Measurements from ENCODE around the gene FAM20C. TPM values are rescaled to one million over a fixed set of nuclear protein-coding genes. Genes with fewer than 3 reads are reported as not detected.

Gene FAM20C
- polyA plus RNA-seq, 1 donor = 32.0 TPM

DNA sequence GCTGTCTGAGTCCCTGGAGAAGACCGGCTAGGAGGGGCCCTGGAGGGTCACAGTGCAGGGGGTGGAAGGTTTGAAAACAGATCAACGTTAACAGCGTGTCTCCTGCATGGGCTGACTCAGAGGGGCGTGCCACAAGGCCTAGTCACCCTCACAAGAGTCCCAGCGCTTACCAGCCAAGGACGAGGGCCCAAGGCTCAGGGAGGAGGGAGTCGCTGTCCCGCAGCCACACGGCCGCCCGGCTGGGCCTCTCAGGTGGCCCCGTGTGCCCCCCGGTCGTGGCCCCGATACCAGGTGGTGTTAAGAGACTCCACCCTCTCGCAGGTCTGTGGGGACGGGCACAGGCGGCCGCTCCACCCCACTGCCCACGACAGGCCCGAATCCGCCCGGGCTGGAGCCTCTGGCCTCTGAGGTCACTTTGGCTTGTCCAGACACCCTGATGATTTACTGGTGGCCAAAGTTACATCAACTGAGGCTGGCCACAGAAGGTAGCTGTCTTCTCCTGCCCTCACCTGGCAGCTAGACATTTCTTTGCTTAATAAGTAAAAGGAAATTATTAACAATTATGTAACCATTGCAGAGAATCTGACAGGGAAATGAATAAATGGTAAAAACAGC lies 34.0 kb downstream of the FAM20C start:
- DNase-seq (ENCODE audit: low read depth) = no peak

DNA sequence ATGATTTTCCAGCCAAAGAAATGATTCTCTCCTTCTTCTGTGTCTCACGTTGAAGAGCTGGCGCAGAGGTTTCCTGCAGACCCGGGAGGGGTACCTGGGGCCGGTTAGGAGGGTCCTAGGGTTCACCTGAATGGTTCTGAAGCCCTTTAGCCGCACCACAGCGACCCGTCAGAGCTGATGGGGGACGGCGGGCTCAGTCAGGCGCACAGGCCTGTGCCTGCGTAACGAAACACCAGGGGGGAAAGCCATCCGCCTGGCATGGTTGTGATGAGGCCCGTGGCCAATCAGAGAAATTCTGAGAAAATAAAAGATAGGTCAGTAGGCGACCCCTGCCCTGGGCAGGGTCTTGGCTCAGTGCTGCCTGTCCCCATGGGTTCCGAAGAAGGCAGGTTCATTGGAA lies 35.6 kb downstream of the FAM20C start:
- DNase-seq (ENCODE audit: low read depth) = no peak

DNA sequence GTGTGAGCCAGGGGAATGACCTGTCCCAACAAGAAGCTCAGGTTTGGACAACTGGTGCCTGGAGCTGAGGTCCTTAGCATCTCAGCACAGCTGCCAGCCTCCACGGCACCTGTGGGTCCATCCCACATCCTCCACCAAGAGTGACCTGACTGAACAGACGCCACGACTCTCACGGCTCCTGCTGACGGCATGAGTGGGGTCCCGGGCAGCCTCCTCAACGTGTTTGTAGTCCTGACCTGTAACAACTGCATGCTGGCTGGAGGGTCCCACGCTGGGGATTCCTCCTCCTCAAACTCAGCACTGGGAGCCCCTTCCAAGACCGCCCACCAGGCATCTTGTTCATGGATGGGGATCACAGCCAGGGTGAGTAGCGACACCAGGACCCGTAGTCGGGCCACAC lies 36.2 kb downstream of the FAM20C start:
- no peak for DNase-seq (ENCODE audit: low read depth)

DNA sequence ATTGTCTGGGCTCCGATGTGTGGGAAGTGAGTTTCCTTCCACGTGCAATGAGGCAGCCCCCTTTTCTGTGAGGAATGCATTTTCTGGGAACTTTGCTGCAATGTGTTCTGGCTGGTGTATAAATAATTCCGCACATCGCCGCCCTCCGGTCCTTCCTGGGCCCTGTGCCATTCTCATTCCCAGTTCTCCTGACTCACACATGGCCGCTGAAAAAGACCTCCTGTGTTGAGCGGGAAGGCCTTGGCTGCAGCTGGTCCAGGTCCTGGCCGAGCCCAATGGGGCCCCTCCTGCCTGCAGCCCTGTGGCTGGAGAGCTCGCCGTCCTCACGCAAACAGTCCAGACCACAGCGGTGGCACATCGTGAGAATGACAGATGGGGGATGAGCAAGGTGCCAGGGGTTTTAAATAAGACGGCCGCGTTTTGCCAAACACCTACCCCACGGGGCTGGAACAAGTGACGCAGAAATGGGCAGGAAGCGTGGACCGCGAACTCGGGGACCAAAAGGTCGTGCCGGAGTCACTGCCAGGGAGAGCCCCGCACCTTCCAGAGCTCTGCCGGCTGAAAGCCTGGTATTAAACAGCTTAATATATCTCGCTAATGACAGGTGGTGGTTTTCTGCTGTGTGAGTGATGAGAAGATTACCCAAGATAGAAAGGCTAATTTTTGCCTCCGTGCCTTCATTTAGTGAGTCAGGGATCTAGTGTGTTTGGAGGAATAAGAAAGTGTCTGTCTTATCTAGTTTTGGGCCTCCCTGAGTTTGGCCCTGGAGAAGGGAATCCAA lies 37.0 kb downstream of the FAM20C start:
- peak; percentile 75 for DNase-seq (ENCODE audit: low read depth)

DNA sequence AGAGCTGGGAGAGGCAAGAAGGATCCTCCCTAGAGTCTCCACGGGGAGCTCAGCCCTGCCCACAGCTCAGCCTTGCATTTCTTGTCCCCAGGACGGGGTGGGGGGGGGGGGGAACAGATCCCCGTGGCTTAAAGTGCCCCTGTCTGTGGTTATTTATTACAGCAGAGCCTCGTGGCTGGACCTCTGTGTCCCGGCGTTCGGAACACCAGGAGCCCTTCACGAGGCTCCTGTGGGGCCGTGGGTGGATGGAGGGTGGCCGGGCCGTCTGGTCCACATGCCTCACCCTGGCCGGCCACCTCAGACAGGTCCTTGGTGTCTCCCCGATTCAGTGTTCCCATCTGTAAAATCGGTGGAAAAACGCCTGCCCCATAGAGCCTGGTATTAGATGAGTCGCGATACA lies 37.9 kb downstream of the FAM20C start:
- DNase-seq (ENCODE audit: low read depth) = no peak

DNA sequence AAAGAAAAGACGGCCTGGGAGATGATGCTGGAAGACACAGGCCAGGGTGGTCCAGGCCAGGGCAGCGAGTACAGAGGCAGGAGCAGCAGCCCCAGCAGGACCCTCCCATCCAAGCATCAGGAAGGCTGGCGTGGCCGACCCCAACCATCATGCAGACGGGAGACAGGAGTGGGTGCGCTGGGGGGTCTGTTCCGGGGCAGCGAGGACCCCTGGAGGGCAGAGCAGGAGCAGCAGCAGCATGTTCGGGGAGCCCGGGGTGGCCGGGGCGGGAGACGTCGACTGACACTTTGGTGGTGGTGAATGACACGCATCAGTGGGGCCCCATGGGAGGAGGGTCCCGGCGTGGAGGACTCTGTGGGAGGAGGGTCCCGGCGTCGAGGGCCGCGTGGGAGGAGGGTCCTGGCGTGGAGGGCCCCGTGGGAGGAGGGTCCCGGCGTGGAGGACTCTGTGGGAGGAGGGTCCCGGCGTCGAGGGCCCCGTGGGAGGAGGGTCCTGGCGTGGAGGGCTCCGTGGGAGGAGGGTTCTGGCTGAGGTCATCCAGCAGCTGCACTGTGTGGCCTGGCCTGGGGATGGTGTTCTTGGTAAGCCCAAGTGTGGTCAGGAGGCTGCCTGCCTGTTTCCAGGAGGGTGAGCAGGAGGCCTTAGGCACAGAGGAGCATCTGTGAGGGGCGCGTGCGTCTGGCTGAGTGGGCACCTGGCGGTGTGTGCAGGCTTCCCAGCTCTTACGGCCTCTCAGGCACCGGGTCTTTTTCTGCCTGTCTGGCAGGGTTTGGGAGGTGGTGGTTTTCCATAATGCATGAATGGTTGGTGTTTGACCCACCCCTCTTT lies 38.9 kb downstream of the FAM20C start:
- DNase-seq (ENCODE audit: low read depth) = no peak

DNA sequence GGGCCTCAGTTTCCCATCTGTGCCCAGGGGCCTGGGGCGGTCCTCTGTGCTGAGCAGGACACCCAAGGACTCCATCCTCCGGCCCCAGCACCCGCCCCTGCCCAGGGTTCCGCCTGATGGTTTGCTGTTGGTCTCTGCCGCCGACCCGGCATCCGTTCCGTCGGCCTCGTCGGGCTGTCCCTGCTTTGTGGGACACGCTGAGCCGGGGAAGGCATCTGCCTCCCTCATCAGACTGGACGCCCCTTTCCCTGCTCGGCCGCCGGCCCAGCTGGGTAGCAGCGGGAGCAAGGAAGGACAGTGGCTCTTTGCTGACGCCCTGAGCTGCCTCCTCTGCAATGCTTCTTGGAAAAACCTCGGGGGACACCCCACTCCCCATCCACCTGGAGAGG lies 39.5 kb downstream of the FAM20C start:
- no peak for DNase-seq (ENCODE audit: low read depth)

DNA sequence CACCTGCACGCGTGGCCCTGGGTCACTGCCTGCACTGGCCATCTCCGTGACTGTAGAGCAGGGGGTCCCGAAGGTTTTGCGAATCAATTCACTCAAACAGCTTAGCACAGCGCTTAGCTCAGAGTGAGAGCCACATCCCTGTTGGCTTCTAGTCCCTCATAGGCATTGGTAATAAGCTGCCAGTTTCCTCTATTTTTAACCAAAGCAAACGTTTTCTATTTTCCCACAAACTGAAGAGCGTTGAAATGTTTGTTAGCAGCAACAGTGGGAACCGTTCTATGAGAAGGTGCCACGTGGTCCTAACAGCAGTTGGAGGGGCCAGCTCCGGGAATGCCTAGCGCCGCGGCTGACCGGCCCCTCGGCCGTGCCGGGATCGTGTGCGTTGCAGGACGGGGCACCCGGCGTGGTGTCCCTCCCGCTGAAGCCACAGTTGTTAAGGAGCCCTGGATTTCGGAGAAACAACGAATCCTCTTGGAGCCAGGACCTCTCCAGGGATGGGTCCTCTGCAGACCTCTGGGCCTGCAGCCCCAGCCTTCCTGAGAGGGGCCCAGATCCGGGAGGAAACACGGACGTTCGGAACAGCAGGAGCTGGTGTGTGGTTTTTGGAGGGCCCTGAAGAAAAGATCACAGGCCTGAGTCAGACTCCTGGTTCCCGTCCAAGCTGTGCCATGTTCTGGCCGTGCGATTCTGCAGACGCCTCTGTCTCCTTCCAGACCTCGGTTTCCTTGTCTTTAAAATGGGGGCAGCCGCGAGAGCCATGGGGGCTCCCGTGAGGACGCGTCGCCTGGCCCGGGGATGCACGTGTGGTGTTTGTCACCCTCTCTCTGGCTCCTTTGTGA lies 40.3 kb downstream of the FAM20C start:
- DNase-seq (ENCODE audit: low read depth) = no peak

DNA sequence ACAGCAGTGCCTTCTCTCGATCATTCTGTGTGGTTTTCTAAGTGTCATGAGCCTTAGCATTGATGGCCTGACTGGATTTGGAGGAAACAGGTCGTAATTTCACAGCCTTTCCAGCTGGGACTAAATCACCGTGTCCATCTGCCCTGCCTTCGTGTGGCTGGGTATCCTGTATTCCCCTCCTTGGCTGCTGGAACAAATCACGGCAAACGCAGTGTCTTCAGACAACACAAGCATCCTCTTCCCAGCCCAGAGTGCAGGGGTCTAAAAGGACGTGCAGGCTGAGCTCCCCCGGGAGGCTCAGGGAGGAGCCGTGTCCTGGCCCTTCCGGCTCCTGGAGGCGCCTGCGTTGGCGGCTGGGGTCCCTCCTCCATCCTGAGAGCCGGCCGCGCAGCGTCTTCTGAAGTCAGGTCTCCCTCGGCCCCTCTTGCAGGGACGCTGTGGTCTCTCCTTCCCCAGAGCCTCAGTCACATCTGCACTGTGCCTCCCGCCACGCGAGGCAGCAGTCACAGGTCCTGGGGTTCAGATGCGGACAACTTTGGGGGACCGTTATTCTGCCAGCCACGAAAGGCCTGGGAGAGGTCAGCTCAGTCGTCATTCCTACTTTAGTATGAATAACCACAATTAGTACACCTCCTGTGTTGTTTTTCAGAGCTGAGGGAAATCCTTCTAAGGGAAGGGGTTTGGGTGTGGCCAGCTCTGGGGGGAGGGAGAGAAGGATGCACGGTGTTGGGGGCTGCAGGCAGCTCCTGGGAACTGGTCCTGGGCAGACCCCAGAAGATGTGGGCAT lies 41.1 kb downstream of the FAM20C start:
- no peak for DNase-seq (ENCODE audit: low read depth)

DNA sequence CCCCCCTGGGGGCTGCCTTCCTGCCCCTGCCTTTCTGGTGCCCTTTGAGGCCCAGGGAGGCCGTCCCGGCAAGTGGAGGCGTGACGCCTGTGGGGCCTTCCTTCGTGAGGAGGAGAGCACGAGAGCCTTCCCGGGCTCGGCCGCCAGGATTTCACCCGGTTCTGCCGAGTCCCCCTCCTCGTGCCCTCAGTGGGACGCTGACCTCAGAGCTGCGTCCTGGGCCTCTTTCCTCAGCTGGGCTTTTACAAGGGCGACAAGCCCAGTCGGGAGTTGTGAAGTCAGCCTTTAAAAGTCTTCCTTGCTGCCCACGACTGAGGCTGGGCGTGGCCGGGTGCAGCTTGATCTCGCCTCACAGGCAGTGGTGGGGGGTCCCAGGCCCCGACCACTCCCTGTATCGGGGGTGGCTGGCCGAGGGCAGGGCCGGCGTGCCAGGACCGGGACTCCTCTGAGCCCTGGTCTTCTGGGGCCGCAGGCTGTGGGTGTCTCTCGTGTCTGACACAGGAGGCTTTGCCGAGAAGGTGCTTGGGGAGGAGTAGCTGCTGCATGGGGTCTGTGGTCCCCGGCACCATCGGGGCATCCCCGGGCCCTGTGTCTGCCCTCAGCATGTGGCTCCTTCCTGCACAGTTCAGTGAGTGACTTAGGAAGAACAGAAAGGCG lies 41.8 kb downstream of the FAM20C start:
- no peak for DNase-seq (ENCODE audit: low read depth)

DNA sequence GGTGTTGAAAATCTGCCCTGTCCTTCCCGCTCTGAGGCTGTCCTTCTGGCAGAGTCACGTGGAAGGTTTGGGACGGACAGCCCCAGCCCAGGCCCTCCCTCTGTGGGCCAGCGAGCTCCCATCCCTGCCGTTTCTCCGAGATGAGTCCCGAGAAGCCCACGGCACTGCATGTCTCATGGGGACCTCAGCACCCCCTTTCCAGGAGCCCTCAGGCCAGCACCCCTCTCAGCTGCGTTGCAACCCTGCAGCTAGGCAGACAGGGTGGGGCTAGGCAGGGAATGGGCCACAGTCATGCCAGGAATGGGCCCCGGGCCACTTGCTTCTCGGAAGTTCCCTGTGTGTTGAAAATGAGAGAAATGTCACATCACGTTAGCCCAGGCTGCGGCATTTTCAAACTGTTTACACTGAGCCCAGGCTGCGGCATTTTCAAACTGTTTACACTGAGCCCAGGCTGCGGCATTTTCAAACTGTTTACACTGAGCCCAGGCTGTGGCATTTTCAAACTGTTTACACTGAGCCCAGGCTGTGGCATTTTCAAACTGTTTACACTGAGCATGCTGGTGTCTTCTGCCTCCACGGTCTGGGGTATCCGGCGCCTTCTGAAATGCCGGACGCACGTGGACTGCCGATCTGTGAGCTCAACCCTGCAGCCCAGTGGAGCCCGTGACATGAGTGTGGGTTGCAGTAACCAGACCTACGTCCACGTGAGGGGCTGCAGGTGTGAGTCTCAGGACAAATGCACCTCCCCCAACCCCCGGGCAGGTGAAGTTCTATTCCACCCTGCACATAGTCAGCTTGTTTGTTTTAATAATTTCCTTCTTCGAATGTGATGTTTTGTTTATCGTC lies 42.6 kb downstream of the FAM20C start:
- no peak for DNase-seq (ENCODE audit: low read depth)

DNA sequence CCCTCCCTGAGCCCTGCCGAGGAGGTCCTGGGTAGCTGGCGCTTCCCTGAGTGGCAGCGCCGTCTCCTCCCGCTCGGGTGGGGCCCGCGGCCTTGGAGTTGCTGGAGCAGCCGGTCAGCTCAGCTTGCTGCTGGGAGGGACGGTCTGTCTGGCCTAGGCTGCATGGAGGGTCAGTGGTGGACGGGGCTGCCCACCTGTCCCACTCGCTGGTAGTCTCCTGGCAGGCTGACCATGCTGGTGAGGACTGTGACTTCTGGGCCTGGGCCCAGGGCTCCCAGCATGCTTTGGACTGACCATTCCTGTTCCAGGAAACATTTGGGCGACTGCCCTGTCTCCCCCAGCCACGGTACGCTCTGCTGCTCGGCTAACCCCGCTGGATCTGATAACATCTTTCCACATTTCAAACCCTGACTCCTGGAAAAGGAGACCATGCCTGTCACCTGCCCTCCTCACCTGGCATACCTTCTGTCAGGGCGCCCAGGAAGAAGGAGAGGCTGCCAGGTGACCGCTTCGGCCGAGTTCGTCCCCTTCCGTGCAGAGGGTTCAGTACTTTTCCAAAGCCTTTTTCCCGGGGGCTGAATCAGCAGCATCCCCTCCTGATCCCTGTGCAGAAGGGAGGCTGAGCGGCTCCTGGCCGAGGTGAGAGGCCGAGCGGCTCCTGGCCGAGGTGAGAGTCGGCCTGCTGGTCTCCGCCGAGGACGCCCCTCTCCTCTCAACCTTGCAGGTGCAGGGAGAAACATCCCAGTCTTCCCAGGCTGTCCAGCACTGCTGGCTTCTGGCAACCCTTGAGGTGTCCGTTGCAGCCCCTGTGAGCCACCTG lies 43.4 kb downstream of the FAM20C start:
- DNase-seq (ENCODE audit: low read depth) = no peak

DNA sequence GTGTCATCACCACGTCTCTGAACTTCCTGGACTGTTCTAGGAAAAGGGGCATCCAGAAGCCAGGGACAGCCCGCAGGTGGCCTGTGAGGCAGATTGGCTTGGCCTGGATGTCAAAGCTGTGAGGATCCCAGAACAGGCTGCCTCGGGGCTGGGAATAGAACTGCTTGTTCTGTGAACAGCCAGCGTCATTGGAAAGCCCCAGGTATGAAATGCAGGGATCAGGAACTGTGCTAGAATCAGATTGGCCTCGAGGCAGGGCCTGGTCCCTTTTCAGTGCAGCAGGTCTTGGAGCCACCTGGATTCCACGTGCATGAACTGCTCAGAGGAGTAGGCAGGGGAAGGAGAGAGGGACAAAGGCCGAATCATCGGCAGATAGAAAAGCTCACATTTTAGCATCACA lies 44.6 kb downstream of the FAM20C start:
- no peak for DNase-seq (ENCODE audit: low read depth)

DNA sequence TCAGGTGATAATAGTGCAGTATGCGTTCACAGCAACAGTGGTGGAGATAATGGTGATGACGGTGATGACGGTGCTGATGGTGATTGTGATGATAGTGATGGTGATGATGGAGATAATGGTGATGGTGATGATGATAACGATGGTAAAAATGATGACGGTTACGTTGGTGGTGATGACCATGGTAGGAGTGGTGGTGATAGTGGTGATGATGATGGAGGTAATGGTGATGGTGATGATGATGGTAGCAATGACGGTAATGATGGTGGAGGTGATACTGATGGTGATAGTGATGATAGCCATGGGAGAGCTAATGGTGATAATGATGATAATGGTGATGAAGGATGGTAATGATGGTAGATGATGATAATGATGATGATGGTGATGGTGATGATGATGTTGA lies 45.0 kb downstream of the FAM20C start:
- no peak for DNase-seq (ENCODE audit: low read depth)

DNA sequence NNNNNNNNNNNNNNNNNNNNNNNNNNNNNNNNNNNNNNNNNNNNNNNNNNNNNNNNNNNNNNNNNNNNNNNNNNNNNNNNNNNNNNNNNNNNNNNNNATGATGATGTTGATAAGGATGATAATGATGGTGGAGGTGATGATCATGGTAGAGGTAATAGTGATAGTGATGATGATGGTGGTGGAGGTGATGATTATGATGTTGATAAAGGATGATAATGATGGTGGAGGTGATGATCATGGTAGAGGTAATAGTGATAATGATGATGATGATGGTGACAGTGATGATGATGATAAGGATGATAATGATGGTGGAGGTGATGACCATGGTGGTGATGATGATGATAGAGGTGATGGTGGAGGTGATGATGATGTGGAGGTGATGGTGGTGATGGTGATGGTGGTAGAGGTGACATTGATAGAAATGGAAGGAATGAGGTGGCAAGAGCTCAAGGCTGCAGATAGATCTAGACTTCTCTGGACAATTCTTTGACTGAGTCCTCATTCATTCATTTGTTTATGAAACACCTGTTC lies 47.8 kb downstream of the FAM20C start:
- DNase-seq (ENCODE audit: low read depth) = no peak

DNA sequence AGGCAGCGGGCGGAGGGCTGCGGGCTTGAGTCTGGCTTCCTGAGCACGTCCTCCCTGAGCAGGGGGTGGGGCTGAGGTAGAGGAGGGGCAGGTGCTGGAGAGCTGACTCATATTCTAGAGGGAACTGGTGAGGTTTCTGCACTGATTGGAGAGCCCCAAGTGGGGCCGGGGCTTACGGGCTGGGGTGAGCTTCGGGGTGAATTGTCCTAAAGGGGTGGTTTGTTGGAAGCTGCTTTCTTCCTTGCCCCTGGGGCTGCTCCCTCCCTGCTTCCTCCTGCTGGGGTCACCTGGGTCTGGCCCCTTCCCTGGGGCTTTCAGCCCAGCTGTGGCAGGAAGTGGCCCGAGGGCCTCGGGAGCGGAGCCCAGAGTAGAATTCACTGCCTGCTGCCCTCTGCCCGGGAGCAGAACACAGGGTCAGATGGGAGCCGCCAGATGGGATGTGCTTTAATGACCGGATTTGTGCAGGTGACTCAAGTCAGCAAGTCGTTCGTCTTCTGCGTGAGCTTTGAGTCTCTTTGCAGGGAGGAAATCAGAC lies 48.6 kb downstream of the FAM20C start:
- no peak for DNase-seq (ENCODE audit: low read depth)

DNA sequence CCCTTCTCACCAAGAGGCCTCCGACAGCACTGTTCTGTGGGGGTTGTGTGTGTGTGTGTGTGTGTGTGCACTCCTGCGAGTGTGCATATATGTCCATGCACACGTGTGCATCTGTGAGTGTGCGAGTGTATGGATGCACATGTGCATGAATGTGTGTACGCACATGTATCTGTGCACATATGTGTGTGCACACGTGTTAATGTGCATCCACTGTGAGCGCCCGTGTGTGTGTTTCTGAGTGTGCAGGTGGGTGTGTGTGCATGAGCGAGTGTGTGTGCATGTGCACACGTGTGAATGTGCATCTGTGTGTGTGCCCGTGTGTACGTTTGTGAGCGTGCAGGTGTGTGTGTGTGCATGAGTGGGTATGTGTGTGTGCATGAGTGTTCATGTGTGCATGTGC lies 49.1 kb downstream of the FAM20C start:
- DNase-seq (ENCODE audit: low read depth) = no peak
